Right hindlimb (tissue), 1 donor: ENCODE results near the gene TEX101.
"Not testable (repeated sequence)": the region's sequence is repeated elsewhere in the genome, so short reads cannot be mapped to it uniquely, and the experiment has no call there.

Experiments used
- DNase-seq: peaks from one replicate; pipeline ENCODE4 v3.0.0-alpha.2; 2018

TEX101 gene

DNA sequence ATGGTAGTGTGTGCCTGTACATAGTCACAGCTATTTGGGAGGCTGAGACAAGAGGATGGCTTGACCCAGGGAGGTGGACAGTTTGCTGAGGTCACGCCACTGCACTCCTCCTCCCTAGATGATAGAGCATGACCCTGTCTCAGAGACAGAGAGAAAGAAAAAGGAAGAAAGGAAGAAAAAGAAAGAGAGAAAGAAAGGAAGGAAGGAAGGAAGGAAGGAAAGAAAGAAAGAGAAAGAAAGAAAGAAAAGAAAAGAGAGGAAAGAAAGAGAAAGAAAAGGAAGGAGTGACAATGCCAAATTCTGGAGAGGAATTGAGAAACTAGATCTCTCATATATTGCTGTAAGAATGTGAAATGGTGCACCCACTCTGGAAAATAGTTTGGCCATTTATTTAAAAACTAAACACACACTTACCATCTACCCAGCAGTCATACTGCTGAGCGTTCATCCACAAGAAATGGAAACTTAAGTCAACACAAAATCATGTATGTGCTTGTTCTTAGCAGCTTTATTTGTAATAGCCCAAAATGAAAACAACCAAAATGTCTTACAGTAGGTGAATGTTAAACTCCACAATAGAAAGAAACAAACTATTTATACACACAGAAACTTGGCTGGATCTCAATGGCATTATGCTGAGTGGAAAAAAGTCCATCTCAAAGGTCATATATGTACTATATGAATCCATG, 7.5 kb downstream of the TEX101 start:
- no peak for DNase-seq

DNA sequence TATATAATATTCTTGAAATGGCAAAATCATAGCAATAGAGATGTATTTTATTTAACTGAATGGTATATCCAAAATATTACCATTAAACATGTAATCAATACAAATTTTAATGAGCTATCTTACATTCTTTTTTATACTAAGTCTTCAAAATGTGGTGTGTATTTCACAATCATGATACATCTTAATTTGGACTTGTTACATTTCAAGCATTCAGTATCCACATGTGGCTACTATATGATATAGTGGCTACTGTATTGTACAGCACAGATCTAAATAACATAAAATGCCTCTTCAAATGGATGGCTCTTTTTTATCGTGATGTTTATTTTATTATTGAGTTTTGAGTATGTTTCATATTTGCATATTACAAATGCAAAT, 8.0 kb downstream of the TEX101 start:
- no peak for DNase-seq

DNA sequence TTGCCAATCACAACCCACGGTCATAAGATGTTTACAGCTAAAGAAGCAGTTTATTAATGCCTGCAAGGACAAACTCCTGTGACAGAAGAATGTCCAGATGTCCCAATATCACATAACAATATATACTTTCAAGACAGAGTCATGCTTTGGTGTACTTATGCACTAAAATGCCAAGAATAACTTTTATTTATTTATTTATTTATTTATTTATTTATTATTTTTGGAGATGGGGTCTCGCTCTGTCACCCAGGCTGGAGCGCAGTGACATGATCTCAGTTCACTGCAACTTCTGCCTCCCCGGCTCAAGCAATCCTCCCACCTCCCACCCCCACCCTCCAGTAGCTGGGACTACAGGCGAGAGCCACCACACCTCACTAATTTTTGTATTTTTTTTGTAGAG, 9.1 kb downstream of the TEX101 start:
- no peak for DNase-seq

DNA sequence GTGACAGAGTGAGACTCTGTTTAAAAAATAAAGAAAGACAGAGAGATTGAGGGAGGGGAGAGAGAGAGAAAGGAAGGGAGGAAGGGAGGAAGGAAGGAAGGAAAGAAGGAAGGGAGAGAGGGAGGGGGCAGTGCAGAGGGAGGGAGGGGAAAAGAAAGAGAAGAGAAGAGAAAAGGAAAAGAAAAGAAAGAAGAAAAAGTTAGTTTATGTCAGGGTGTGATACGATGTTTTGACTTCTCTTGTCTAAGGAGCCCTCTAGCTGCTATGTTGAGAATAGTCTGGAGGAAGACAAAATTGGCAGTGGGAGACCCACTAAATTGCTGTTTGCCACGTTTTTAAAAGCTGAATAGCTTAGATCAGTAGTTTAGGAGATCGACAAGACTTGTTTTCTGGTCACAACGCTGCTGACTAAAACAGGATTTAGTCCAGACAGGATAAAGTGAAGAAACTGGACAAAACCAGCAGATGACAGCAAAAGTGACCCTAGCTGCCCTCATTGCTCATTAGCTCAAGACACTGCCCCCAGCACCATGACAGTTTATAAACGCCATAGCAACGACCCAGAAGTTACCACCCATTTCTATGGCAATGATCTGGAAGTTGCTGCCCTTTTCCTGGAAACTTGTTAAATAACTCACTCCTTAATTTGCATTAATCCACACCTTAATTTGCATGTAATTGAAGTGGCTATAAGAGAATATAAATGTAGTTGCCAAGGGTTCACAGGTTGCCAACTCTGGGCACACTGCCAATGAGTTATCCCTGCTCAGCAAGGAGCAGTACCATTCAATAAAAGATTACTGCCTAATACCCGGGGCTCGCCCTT, 11.1 kb downstream of the TEX101 start:
- no peak for DNase-seq

DNA sequence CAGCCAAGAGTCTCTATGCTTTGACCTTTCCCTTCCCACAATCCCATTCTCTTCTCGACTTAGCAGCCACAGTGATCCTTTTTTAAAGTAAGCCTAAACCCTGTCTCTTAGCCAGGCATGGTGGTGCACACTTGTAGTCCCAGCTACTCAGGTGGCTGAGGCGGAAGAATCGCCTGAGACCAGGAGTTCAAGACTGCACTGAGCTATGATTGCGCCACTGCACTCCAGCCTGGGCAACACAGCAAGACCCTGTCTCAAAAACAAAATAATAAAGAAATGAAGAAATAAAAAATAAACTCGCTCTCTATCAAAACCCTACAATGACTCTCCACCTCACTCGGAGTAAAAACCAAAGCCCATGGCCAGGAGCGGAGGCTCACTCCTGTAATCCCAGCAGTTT, 14.7 kb downstream of the TEX101 start:
- no peak for DNase-seq

DNA sequence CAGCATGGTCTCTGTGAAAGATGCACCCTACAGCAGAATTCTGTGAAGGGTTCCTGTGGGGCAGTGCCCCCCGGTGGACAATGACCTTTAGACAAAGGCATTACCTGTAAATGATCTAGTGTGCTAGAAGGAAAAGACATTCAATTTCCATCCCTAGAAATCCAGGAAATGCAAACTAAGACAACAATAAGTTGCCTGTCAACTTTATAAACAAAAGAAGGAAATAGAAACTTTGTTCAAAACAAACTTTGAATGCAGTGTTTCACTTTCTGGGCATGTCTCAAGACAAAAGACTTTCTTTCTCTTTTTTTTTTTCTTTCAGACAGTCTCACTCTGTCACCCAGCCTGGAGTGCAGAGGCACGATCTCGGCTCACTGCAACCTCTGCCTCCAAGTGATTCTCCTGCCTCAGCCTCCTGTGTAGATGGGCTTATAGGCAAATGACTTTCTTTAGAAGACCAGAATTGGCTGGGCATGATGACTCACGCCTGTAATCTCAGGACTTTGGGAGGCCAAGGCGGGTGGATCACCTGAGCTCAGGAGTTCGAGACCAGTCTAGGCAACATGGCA, 15.5 kb downstream of the TEX101 start:
- DNase-seq, result no peak

DNA sequence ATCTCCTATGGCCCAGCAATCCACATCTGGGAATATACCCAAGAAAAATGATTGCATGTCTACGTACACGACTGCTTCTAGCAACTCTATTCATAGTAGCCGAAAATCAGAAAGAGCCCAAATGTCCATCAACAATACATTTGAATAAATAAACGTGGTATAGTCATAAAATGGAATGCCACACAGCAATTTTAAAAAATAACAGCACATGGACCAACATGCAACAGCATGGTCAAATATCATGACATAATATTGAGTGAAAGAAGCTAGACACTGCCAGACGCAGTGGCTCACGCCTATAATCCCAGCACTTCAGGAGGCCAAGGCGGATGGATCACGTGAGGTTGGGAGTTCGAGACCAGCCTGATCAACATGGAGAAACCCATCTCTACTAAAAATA, 16.3 kb downstream of the TEX101 start:
- DNase-seq, result no peak

DNA sequence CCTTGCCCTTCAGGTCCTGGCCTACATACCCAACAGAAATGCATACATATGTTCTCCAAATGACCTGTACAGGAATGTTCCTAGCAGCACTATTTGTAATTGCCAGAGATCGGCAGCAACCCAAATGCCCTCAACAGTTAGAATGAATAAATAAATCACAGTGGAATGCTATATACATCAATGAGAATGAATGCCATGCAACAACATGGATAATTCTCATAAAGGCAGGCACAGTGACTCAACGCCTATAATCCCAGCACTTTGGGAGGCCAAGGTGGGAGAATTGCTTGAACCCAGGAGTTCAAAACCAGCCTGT, 18.6 kb downstream of the TEX101 start:
- no peak for DNase-seq

DNA sequence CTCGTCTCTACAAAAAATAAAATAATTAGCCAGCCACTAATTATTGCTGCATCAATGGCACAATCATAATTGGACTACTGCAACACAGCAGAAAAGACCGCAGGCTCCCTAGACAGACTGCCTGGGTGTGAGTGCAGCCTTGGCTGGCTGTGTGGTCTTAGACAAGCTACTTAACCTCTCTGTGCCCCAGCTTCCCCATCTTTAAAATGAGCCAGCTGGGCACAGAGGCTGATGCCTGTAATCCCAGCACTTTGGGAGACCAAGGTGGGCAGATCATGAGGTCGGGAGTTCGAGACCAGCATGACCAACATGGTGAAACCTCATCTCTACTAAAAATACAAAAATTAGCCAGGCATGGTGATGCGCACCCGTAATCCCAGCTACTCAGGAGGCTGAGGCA, 19.0 kb downstream of the TEX101 start:
- DNase-seq, result no peak

DNA sequence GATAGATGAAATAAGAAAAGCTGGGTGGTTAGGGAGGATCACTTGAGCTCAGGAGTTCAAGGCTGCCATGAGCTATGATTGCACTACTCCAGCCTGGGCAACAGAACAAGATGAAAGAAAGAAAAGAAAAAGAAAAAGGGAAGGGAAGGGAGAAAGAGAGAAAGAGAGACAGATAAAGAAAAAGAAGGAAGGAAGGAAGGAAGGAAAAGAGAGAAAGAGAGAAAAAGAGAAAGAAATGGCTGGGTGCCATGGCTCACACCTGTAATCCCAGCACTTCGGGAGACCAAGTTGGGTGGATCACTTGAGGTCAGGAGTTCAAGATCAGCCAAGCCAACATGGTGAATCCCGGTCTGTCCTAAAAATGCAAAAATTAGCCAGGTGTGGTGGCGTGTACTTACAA, 21.1 kb downstream of the TEX101 start:
- no peak for DNase-seq

DNA sequence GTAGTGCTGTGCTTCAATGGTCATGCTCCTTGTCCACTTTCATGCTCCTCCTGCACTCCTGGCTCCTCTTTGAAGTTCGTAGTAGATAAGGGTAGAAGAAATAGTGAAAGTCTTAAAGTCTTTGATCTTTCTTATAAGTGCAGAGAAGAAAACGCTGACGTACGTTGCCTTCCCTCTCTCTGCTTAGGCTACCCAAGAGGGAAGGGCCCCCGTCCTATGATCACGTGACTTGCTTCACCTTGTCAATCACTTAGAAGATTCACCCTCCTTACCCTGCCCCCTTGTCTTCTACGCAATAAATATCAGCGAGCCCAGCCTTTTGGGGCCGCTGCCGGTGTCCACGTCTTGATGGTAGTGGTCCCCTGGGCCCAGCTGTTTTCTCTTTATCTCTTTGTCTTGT, 22.6 kb downstream of the TEX101 start:
- DNase-seq, result not testable (repeated sequence)

DNA sequence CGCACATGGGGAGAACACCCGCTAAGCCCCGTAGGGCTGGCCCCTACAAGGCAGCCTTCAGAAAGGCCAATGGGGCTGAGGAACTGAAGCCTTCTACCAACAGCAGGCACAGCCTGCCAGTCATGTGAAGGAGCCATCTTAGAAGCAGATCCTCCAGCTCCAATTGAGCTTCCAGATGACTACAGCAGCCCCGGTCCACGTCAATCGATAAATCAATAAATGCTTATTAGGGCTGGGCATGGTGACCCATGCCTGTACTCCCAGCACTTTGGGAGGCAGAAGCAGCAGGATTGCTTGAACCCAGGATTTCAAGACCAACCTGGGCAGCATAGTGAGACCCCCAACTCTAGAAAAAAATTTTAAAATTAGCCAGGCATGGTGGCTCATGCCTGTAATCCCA, 23.0 kb downstream of the TEX101 start:
- no peak for DNase-seq

DNA sequence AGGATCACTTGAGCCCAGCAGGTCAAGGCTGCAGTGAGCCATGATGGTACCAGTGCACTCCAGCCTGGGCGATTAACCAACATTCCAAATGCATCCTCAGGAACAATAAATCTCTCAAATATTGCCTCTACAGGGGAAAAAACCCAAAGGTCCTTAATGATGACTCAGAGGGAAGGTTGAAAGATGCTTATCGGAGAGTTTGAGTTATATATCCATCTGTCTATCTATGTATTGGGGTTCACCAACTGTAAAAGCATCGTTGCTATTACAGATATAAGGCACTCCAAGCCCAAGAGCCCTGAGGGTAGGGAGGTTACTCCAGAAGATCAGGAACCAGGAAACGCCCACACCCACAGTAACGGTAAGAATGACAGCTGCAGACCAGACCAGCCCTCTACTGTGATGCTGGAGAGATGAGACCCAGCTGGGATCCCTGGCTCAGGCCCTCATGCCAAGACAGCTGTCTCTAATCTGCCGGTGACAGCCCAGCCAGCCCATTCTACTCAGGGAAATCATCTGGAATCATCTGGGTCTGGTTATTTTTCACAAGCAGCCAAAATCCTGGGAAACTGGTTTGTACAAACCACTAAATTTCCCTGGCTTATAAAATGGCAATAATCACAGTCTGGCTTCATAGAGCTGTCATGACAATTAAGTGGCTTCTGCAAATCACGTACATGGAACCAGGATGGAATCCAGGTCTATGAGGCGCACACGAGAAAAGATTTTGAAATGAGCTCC, 23.8 kb downstream of the TEX101 start:
- DNase-seq, result peak; percentile 83

DNA sequence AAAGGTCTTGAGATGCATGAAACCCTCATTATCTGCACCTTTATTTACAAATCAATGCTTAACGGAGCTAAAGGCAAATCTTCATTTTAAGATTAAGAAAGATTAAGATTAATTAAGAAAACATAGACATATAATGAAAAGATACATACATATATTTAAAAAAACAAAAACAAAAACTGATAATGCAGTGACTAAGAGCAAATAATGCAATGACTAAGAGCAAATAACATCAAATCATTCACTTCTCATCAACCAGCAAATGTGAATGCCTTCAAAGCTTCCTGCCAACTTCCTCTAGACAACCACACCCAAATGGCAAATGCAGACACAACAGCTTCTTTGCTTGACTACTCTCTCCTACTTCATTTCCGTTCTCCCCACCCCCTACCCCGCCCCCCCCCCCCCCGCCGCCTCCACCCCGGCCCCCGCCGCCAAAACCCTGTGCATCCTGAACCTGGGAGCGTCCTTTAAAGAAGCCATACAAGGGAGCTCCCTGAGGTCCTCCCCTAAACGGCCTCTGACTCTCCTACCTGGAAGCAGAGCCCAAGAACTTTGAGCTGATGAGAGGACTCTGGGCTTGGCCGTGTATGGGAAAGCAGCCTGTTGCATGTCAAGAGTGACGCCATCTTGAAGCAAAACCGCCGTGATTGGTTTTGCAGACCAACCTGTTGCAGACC, 24.5 kb downstream of the TEX101 start:
- no peak for DNase-seq

DNA sequence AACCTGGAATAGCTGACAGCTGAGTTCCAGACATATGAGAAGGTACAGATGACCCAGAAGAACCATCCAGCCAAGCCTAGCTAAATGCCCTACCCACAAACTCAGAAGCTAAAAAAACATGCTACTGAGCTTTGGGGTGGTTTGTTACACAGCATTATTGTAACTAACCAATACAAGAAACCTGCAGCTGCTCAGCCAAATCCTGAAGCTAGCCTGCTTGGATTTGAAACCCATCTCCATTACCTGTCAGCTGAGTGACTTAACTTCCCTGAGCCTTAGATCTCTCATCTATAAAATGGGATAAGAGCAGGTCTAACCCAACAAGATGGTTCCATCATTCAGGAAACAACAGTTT, 25.0 kb downstream of the TEX101 start:
- no peak for DNase-seq

DNA sequence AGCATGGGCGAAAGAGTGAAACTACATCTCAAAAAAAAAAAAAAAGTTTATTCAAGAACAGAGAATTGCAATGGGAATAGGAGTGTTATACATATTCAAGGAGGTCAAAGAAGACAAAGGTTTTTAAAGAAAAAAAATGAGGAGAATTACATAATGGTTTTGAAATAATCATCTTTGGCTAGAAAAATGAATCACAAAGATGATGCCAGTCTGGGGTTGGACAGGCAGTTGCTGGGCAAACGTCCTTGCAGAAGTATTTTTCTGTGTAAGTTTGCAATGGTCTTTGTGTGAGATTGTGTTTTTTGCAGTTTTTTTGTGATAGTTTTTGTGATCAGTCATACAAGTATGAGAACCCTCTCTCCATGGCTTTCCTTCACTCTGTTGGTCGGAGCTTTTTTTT, 27.0 kb downstream of the TEX101 start:
- no peak for DNase-seq

DNA sequence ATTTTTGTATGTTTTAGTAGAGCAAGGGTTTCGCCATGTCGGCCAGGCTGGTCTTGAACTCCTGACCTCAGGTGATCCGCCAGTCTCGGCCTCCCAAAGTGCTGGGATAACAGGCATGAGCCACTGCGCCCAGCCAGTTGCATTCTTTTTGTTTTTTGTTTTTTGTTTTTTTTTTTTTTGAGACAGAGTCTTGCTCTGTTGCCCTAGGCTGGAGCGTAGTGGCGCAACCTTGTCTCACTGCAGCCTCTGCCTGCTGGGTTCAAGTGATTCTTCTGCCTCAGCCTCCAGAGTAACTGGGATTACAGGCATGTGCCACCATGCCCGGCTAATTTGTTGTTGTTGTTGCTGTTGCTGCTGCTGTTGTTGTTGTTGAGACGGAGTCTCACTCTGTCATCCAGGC, 29.4 kb downstream of the TEX101 start:
- DNase-seq, result not testable (repeated sequence)

DNA sequence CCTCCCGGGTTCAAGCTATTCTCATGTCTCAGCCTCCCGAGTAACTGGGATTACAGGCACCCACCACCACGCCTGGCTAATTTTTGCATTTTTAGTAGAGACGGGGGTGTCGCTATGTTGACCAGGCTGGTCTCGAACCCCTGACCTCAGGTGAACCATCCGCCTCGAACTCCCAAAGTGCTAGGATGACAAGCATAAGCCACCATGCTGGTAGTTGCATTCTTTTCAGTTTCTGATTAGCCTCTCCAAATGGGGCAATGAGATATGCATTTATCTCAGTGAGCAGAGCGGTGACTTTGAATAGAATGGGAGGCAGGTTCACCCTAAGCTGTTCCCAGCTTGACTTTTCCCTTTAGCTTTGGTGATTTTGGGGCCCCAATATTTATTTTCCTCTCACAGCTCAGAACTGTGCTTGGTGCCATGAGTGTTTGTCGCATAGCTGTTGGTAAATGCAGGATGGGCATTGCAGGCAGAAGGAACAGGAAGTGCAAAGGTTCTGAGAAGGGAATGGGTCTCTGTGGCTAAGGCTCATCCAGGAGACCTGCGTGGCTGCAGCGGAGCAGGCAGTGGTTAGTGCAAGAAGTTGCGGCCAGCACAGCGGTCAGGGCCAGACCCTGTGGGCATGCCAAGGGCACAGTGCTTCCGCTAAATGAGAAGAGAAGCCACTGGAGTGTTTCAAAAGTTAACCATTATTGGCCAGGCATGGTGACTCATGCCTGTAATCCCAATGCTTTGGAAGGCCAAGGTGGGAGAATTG, 30.0 kb downstream of the TEX101 start:
- no peak for DNase-seq

DNA sequence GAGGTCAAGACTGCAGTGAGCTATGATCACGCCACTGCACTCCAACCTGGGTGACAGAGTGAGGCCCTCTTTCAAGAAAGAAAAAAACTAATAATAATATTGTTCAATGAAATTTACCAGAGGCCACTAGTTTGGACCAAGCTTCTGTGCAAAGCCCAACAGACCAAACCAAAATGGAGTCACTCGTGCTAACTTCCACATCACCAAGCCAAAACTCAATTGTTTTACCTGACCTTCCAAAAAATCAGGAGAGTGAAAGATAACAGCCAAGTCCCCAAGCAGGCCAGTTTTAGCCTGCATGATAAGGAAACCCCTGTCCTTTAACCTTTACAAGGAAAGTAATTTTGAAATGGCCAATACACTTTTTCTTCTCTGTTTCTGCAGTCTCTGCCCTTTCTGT, 30.7 kb downstream of the TEX101 start:
- no peak for DNase-seq

DNA sequence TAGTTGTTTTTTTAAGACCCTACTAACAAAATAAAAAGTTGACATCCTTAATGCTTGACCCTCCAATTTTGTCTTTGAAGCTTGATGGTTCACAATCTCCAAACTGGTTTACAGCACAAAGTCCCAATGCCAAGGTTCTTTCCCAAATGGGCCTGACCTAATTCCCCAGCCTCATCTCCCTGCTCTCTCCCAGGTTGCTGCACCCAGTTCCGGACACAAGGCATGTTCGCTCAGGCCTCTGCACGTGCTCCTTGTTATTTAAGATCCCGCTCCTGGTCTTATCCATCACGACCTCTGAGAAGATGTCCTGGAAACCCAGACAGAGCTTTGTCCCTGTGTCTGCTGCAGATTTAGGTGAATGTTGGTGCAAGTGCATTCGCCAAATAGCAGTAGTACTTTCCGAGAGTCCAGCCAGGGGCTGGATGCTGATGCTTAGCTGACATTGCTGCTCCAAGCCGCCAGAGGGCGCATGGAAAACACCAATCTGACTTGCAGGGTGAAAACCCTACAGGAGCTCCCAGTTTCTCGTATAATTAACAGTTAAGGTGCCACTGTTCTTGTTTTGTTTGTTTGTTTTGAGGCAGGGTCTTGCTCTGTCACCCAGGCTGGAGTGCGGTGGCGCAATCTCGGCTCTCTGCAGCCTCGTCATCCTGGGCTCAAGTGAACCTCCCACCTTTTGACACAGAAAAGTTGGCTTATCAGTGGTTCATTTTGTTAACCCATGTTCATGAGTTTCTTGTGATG, 32.2 kb downstream of the TEX101 start:
- DNase-seq, result peak; percentile 82

DNA sequence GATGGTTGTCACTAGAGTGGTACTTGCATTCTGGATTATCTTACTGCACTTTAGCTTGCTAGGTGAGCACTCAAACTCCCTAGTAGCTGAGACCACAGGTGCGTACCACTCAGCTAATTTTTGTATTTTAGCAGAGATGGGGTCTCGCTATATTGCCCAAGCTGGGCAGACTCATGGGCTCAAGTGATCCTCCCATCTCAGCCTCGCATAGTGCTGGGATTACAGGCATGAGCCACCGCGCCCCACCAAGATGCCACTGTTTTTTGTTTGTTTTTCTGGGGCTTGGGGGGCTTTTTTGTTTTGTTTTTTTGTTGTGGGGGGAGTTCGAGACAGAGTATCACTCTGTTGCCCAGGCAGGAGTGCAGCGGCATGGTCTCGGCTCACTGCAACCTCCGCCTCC, 33.0 kb downstream of the TEX101 start:
- DNase-seq, result no peak

DNA sequence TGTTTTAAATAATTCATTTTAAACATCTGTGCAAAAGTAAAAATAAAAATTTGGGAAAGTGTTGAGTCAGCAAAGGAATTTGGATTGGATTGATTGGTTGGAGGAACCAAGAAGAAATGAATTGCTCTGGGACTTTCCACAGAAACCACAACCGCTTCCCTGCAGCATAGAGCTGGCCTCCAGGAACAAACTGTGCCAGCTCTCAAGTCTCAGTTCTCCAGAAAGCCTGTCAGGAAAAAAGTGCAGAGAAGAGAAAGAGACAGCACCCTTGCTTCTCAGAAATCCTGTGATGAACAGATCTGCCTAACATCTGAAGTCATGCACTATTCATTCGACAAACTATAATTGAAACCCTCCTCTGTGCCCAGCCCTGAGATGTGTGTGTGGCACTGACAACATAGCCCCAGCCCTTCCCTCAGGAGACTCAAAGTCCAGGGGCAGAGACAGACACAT, 35.9 kb downstream of the TEX101 start:
- DNase-seq, result no peak
